Hindlimb muscle (tissue), 1 donor: ENCODE data around the gene ATF6. TPM values are rescaled to one million over a fixed set of nuclear protein-coding genes. Genes with fewer than 3 reads are reported as not detected.
A peak's percentile ranks its signal among the peaks of the same experiment; 100 is the strongest.
"Not testable (repeated sequence)": the region's sequence is repeated elsewhere in the genome, so short reads cannot be mapped to it uniquely, and the experiment has no call there.

Source experiments
- DNase-seq: peaks from one replicate; pipeline ENCODE4 v3.0.0-alpha.2; 2013
- polyA plus RNA-seq: library from polyadenylated mRNA; unstranded; fragments of 120-200 nt; gene quantifications from one replicate; pipeline ENCODE4 v1.2.1, GENCODE V29; 2013; ENCODE audit not compliant: insufficient read length

Gene ATF6
- polyA plus RNA-seq, 1 donor, result 14.8 TPM

- DNase-seq, result no peak
Measured at GRCh38 chr1:161736335-161736969, 29.7 kb upstream of the ATF6 start.

DNA sequence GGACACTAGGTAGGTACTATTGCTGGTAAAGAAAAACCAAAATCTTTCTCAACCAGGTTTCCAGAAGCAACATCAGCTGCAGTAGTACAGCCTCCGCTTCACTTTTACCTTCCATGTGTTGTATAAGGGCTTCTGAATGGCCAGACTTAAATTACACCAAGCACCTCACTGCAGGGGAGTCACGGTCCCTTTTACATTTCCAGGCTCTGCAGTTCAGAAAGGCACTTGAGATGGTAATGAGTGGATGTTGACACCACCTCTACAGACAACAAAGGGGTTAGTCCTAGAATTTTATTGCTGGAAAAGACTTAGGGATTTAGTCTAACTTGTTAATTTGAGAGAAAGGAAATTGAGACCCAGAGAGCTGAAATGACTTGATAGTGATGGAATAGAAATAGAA lies 28.5 kb upstream of the ATF6 start:
- no peak for DNase-seq

DNA sequence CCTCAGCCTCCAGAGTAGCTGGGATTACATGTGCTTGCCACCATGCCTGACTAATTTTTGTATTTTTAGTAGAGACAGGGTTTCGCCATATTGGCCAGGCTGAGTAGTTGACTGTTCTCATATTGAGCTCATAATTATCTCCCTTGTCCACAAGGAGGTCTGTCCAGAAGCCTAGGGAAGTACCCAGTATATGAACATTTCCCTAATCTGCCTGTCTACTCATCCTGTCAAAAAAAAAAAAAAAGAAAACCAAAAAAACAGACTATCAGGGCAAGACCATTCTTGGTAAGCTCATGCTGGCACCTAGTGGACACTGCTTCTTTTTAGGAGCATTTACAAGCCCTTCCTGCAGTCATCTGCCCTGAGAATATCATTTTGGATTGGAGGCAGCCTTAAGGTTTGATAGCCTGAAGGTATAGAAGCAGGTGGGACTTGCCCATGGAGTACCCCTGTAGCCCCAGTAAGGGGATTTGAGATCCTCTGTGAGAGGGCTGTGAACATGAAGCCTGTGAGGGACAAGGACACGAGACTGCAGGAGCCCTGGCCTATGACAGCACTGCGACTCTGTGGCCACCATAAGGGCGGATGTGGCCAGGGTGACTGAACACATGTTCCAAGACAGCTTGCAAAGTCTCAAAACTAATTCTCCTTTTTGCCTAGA lies 27.4 kb upstream of the ATF6 start:
- no peak for DNase-seq

GRCh38 chr1:161739865-161740566 lies 26.1 kb upstream of the ATF6 start:
- DNase-seq, result no peak

GRCh38 chr1:161740921-161741320 lies 25.2 kb upstream of the ATF6 start:
- DNase-seq, result no peak

DNA sequence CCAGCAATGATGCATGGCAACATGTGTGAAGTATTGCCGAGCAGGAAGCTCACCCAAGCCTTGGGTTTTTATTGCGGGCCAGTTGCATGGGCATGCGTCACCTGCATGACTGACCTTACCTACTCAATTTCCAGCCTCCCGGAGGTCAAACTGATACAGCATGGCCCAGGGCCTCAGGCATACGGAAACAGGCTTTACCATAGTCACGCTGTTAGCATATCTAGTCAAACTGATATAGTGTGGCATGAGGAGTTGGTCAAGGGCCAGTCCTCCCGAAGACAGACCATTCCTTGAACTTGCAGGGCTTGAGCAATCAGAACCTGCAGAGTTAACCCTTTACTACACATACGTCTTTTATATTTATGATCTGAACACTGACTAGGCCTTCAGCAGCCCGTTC lies 22.9 kb upstream of the ATF6 start:
- no peak for DNase-seq

- no peak for DNase-seq
Measured at GRCh38 chr1:161747801-161748200, 18.3 kb upstream of the ATF6 start.

GRCh38 chr1:161749509-161750407 lies 16.4 kb upstream of the ATF6 start, which contains the start of gene DUSP12:
DUSP12 (plus strand) TSS chr1:161749786; CDS start chr1:161749802, 16 bp downstream.
- DNase-seq, result peak; percentile 95

GRCh38 chr1:161763522-161764098 lies 2.5 kb upstream of the ATF6 start:
- DNase-seq, result no peak

GRCh38 chr1:161768461-161768860 lies 2.3 kb downstream of the ATF6 start:
- no peak for DNase-seq

DNA sequence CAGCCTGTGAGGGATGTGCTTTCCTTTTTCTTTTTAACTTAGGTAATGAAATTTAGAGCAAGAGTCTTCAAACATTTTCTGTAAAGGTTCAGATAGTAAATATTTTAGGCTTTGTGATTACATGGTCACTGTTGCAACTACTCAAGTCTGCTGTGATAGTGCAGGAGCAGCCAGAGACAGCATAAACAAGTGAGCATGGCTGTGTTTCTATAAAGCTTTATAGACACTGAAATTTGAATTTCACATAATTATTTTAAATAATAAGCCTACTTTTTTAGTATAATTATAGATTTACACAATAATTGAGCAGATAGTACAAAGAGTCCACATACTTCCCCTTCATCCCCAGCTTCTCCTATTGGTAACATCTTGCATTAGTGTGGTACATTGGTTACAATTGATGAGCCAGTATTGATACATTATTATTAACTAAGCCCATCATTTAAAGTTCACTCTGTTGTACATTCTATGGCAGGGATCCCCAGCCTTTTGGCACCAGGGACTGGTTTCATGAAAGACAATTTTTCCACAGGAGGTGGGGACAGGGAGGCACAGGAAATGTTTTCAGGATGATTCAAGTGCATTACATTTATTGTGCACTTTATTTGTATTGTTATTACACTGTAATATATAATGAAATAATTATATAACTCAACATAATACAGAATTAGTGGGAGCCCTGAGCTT lies 3.0 kb downstream of the ATF6 start:
- DNase-seq, result no peak

- not testable (repeated sequence) for DNase-seq
Measured at GRCh38 chr1:161769673-161770045, 3.5 kb downstream of the ATF6 start.

- DNase-seq, result no peak
Measured at GRCh38 chr1:161770250-161770649, 4.1 kb downstream of the ATF6 start.

DNA sequence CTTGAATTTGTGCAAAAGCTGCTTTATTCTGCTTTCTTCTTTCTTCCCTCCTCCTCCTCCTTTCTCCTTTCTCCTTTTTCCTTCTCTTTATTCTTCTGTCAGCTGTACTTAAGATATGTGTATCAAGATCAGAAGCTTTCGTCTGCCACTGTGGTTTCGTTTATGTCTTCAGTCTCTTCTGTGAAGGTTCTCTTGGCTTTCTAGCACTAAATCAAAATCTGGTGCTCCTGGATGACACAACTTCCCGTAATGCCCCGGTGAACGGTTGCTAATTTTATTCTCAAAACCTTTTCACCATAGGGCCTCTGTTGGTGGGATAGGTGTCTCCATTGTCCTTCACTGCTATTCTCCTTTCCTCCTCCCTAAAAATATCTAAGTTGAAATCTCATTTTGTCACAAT lies 5.0 kb downstream of the ATF6 start:
- DNase-seq, result no peak

GRCh38 chr1:161771973-161772372 lies 5.9 kb downstream of the ATF6 start:
- no peak for DNase-seq

- no peak for DNase-seq
Measured at GRCh38 chr1:161772397-161772796, 6.3 kb downstream of the ATF6 start.

DNA sequence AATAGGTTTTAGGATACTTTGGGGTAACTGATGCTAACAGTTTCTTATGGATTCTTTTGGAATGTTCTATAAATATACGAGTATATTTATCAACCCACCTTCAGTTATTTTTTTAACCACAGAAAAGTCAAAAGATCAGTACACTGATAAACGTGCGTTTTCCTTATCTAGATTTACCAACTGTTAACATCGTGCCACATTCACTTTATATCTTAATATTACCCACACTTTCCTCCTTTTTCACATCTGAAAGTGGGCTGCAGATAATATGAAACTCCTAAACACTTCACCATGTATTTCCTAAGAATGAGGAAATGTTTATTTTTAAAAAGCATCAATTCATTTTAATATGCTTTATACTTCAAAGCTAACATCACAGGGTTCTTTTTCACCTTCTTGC lies 7.7 kb downstream of the ATF6 start:
- no peak for DNase-seq

DNA sequence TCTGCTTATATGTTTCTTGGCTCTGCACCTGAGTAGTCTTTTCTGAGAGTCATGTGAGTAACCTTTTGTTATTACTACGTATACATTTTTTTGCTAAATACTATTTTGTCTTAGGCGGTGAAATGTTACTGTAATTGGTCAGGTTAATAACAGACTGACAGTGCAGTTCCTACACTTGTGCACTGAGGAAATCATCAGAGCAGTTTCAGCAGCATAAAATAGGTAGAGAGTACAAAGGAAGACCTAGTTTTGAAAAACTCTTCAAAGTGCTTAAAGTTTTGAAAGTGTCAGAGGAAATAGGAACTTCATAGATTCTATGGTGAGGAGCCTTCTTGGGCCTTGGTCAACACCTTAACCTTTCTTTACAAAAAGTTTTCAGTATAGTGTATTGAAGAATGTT lies 11.1 kb downstream of the ATF6 start:
- DNase-seq, result no peak

- no peak for DNase-seq
Measured at GRCh38 chr1:161778522-161778921, 12.4 kb downstream of the ATF6 start.

GRCh38 chr1:161779393-161779792 lies 13.3 kb downstream of the ATF6 start:
- no peak for DNase-seq

- DNase-seq, result no peak
Measured at GRCh38 chr1:161781995-161782394, 15.9 kb downstream of the ATF6 start.

DNA sequence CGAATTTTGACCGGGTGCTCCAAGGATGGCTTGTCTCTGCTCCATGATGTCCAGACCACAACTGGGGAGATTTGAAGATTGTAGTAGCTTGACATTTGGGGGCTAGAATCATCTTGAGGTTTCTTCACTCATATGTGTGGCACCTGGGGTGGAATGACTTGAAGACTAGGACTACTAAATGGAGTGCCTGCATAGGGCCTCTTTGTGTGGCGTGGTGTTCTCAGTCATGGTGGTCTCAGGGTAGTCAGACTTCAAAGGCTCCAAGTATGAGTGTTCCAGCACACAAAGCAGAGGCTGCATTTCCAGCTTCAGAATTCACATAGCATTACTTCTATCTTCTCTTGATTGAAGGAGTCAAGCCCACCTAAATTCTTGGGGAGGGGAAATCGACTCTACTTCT lies 16.8 kb downstream of the ATF6 start:
- no peak for DNase-seq
